Neural progenitor cell (in vitro differentiated cells): ENCODE results near the gene FLT3LG. TPM values are rescaled to one million over a fixed set of nuclear protein-coding genes. Genes with fewer than 3 reads are reported as not detected.

Experiments used
- DNase-seq: peaks from one replicate; pipeline ENCODE4 v3.0.0-alpha.2; 2016; ENCODE audit warnings: low spot score
- H2AFZ ChIP-seq: fragments of 200-600 bp; sonication (generic); replicated peaks from 2 replicates; pipeline ENCODE4 v1.6.1; 2016; ENCODE audit warnings: antibody characterized with exemption
- H3F3A ChIP-seq: fragments of 200-600 bp; sonication (generic); 2 replicates; pipeline ENCODE4 v1.6.1; 2016; ENCODE audit warnings: antibody characterized with exemption, low read depth
- H3K27ac ChIP-seq: fragments of 200-600 bp; sonication (generic); 2 replicates; pipeline ENCODE4 v1.5.1; 2016; ENCODE audit warnings: mild to moderate bottlenecking
- H3K27me3 ChIP-seq: fragments of 200-600 bp; sonication (generic); 2 replicates; pipeline ENCODE4 v1.6.1; 2016; ENCODE audit warnings: mild to moderate bottlenecking, moderate library complexity
- H3K36me3 ChIP-seq: fragments of 200-600 bp; sonication (generic); 2 replicates; pipeline ENCODE4 v1.5.1; 2016
- H3K4me1 ChIP-seq: fragments of 200-600 bp; sonication (generic); 2 replicates; pipeline ENCODE4 v1.6.1; 2016; ENCODE audit warnings: mixed run types
- H3K4me2 ChIP-seq: fragments of 200-600 bp; sonication (generic); 2 replicates; pipeline ENCODE4 v1.6.1; 2016
- H3K4me3 ChIP-seq: fragments of 200-600 bp; sonication (generic); 2 replicates; pipeline ENCODE4 v1.5.1; 2016
- H3K79me2 ChIP-seq: fragments of 200-600 bp; sonication (generic); 2 replicates; pipeline ENCODE4 v1.6.1; 2016; ENCODE audit warnings: low read depth
- H3K9ac ChIP-seq: fragments of 200-600 bp; sonication (generic); 2 replicates; pipeline ENCODE4 v1.6.1; 2016
- H3K9me3 ChIP-seq: fragments of 200-600 bp; sonication (generic); 2 replicates; pipeline ENCODE4 v1.5.1; 2016; ENCODE audit warnings: low read depth
- H4K20me1 ChIP-seq: fragments of 200-600 bp; sonication (generic); 2 replicates; pipeline ENCODE4 v1.6.1; 2016; ENCODE audit warnings: low read depth
- H3K27ac Mint-ChIP-seq: 3 replicates; pipeline ENCODE4 v1.8.0; 2021; ENCODE audit warnings: mixed read lengths
- H3K27me3 Mint-ChIP-seq: 2 replicates; pipeline ENCODE4 v1.8.0; 2022; ENCODE audit warnings: low read depth, mild to moderate bottlenecking, inconsistent platforms, moderate library complexity, mixed read lengths; ENCODE audit not compliant: insufficient read depth
- H3K36me3 Mint-ChIP-seq: 3 replicates; pipeline ENCODE4 v1.8.0; 2021; ENCODE audit warnings: mixed read lengths
- H3K4me1 Mint-ChIP-seq: 3 replicates; pipeline ENCODE4 v1.8.0; 2021; ENCODE audit warnings: mixed read lengths
- H3K4me3 Mint-ChIP-seq: 3 replicates; pipeline ENCODE4 v1.8.0; 2021; ENCODE audit warnings: mild to moderate bottlenecking, moderate library complexity, mixed read lengths
- H3K9me3 Mint-ChIP-seq: 3 replicates; pipeline ENCODE4 v1.8.0; 2020; ENCODE audit warnings: mixed read lengths
- CTCF ChIP-seq: fragments of 200-600 bp; sonication (generic); IDR thresholded peaks from 2 replicates; pipeline ENCODE4 v1.5.1; 2017; ENCODE audit warnings: antibody characterized with exemption, mild to moderate bottlenecking
- EZH2 ChIP-seq: fragments of 200-600 bp; sonication (generic); IDR thresholded peaks from 2 replicates; pipeline ENCODE4 v1.6.1; 2017; ENCODE audit warnings: antibody characterized with exemption, mild to moderate bottlenecking, moderate library complexity
- EZH2phosphoT487 ChIP-seq: fragments of 200-600 bp; sonication (generic); IDR thresholded peaks from 2 replicates; pipeline ENCODE4 v1.6.1; 2017; ENCODE audit warnings: antibody characterized with exemption
- total RNA-seq: library from RNA; depleted of rRNA; stranded (reverse); fragments of >200 nt; gene quantifications from 2 replicates; pipeline ENCODE4 v1.2.3, GENCODE V29; 2015; ENCODE audit warnings: low replicate concordance

FLT3LG gene
- total RNA-seq, 1 donor from 2014 or later, result 0.24 TPM

GRCh38 chr19:49479975-49480628 is 6.1 kb downstream of the FLT3LG start:
- TF ChIP-seq EZH2phosphoT487, result no peak
- TF ChIP-seq EZH2, result no peak
- TF ChIP-seq CTCF, result no peak
- Histone ChIP-seq H3K4me1 (no peaks in the 10 kb centered on the region), H3F3A (peaks cover 23% of the 10 kb centered on the region), H2AFZ (no peak overlapping the region), H3K27ac (no peak overlapping the region), H3K36me3 (no peaks in the 10 kb centered on the region), H4K20me1 (no peaks in the 10 kb centered on the region), H3K4me3 (no peak overlapping the region), H3K9me3 (no peaks in the 10 kb centered on the region), H3K9ac (no peak overlapping the region), H3K27me3 (peaks cover 4% of the 10 kb centered on the region), H3K79me2 (no peaks in the 10 kb centered on the region), H3K4me2 (no peak overlapping the region)
- Mint-ChIP-seq H3K27me3 (peaks cover 4% of the 10 kb centered on the region), H3K27ac (no peak overlapping the region), H3K9me3 (no peaks in the 10 kb centered on the region), H3K4me1 (peaks cover 8% of the 10 kb centered on the region), H3K36me3 (no peaks in the 10 kb centered on the region), H3K4me3 (no peak overlapping the region)
- no peak for DNase-seq

- Histone ChIP-seq H3K4me2 (no peak overlapping the region), H3K27ac (no peak overlapping the region), H3K36me3 (no peaks in the 10 kb centered on the region), H4K20me1 (no peaks in the 10 kb centered on the region), H3F3A (peaks cover 13% of the 10 kb centered on the region), H3K9ac (no peak overlapping the region), H2AFZ (no peak overlapping the region), H3K27me3 (no peaks in the 10 kb centered on the region), H3K4me1 (no peaks in the 10 kb centered on the region), H3K79me2 (no peaks in the 10 kb centered on the region), H3K4me3 (no peak overlapping the region), H3K9me3 (no peaks in the 10 kb centered on the region)
- no peak for DNase-seq
- no peaks in the 10 kb centered on the region for H3K36me3 Mint-ChIP-seq
- H3K27me3 Mint-ChIP-seq, result peaks cover 4% of the 10 kb centered on the region
- no peak overlapping the region for H3K4me3 Mint-ChIP-seq
- H3K9me3 Mint-ChIP-seq, result no peaks in the 10 kb centered on the region
- no peak for TF ChIP-seq CTCF
- no peak for TF ChIP-seq EZH2phosphoT487
- no peak for TF ChIP-seq EZH2
- no peak overlapping the region for H3K27ac Mint-ChIP-seq
- peaks cover 4% of the 10 kb centered on the region for H3K4me1 Mint-ChIP-seq
These were observed 7.1 kb downstream of the FLT3LG start for GRCh38 chr19:49481020-49481683.

- no peak overlapping the region for H2AFZ ChIP-seq
- peaks cover 4% of the 10 kb centered on the region for H3K36me3 ChIP-seq
- Mint-ChIP-seq H3K9me3 (no peaks in the 10 kb centered on the region), H3K27me3 (peaks cover 4% of the 10 kb centered on the region), H3K36me3 (peaks cover 17% of the 10 kb centered on the region), H3K4me3 (peak overlapping the region; percentile 73), H3K27ac (peak overlapping the region; percentile 76), H3K4me1 (peaks cover 26% of the 10 kb centered on the region)
- H4K20me1 ChIP-seq, result peaks cover 36% of the 10 kb centered on the region
- no peak overlapping the region for H3K9ac ChIP-seq
- no peak overlapping the region for H3K4me2 ChIP-seq
- peaks cover 44% of the 10 kb centered on the region for H3F3A ChIP-seq
- H3K4me3 ChIP-seq, result no peak overlapping the region
- no peak overlapping the region for H3K27ac ChIP-seq
- H3K27me3 ChIP-seq, result no peaks in the 10 kb centered on the region
- TF ChIP-seq CTCF (no peak), EZH2 (no peak)
- H3K9me3 ChIP-seq, result no peaks in the 10 kb centered on the region
- H3K79me2 ChIP-seq, result peaks cover 37% of the 10 kb centered on the region
- H3K4me1 ChIP-seq, result peaks cover 9% of the 10 kb centered on the region
- DNase-seq, result peak; percentile 0
These were observed 12.2 kb downstream of the FLT3LG start for GRCh38 chr19:49486232-49486631.
